SIG-M5 (cell line): ENCODE measurements around the gene OPHN1.
"Not testable (repeated sequence)": the region's sequence is repeated elsewhere in the genome, so short reads cannot be mapped to it uniquely, and the experiment has no call there.

Source experiments
- DNase-seq: peaks from one replicate; lab custom pipeline; 2025; lab: John Stamatoyannopoulos, UW

The OPHN1 gene

DNA sequence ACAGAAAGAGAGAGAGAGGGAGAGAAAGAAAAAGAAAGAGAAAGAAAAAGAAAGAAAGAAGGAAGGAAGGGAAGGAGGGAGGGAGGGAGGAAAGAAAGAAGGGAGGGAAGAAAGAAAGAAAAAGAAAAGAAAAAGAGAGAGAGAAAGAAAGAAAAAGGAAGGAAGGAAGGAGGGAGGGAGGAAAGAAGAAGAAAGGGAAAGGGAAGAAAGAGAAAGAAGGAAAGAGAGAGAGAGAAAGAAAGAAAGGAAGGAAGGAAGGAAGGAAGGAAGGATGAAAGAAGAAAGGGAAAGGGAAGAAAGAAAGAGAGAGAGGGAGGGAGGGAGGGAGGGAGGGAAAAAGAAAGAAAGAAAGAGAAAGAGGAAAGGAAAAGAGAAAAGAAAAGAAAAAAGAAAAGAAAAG, 10.8 kb downstream of the OPHN1 start:
- no peak for DNase-seq

DNA sequence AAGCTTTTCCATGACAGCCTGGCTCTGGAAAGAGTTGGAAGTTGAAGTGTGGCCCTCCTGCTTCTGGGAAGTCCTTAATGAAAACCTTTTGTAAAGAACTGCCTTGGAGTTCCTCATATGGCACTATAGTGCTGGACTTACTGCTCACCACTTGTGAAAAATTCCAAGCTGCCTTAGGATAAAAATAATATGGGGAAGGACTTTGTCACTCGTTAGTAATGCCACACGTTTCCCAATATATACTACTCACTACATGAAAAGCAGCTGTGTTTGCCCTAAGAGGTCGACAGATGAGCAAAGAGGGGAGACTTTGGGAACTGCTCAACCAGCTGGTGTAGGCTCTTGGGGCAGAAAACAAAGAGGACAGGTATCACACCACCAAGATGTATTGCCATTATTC, 11.7 kb downstream of the OPHN1 start:
- no peak for DNase-seq

DNA sequence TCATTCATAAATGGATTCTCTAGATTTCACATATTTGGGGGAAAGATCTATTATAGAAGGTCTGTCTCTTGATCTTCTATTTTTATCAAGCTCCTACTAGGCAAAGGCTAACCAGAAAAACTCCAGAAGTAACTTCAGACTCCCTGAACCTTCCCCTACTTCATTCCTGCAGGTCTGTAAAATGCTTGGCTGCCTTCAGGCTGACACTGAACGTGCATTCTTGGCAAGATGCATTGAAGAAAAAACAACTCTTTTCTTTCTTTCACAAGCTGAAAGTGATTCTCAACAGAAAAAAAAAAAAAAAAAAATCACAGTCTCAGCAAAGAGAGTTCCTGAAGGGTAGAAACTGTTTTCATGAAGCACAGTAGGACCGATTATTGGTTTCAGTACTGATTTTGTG, 12.7 kb downstream of the OPHN1 start:
- no peak for DNase-seq

DNA sequence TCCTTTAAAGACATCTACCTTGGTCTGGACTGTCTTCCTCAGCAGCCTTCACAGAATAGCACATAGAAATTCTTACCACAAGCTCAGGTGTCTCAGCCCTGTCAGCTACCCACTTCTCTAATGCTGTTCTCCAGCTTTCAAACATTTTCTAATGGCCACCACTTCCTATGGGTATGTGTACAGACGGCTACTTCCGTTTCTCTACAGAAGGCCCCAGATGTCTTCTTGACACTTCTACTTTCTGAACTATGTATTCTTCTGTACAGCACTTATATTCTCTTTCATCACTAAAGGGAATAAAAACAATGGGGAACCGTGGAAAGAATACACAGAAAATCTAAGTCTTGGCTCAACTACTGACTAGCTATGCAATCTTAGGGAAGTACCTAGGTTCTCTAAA, 13.3 kb downstream of the OPHN1 start:
- no peak for DNase-seq

DNA sequence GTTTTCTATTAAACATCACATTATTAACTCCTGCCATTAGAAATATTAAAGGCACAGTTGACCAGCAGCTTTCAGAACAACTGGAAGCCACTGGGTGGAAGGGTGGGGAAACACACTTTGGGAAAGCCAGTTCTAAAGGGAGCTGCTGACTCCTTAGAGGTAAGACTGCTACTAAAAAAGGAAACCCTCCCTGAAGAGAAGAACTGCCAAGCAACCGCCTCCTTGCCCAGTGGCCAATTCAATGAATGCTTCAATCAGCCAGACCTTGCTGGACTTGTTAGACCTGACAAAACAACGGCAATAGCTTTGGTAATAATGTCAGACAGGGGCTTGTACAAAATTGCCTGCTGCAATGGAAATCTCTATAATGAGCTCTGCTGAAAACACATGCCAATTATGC, 15.6 kb downstream of the OPHN1 start:
- no peak for DNase-seq

DNA sequence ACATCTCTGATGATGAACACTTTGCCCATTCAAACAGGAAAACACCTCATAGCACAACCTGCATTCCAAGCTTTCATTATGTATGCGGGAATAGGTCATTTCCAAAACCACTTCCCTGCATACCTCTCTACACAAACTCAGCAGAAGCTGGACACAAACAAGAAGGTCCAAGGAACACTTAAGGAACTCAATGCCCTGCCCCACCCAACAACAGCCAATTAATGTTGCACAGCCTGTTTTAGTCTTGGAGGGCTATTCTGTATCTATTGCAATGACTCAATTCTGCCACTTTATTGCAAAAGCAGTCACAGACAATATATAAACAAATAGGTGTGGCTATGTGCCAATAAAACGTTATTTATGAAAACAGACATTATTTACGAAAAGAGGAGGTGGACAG, 16.7 kb downstream of the OPHN1 start:
- no peak for DNase-seq

DNA sequence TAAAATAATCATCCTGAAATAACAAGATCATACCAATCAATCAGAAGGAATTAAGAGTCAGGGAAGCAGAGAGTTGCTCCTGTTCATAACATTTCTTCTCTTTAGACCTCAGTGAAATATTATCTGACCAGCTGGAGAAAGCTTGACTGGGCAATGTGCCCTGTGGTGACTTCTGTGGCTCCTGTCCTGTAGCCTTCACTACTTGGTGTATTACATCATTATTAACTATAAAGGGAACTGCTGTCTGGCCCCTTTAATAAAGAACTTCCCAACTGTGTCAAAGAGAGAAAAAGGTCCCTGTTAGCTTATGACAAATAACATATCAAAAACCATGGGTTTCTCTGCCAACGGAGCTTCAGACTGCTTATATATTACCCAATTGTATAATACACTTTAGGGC, 18.0 kb downstream of the OPHN1 start:
- DNase-seq = no peak

DNA sequence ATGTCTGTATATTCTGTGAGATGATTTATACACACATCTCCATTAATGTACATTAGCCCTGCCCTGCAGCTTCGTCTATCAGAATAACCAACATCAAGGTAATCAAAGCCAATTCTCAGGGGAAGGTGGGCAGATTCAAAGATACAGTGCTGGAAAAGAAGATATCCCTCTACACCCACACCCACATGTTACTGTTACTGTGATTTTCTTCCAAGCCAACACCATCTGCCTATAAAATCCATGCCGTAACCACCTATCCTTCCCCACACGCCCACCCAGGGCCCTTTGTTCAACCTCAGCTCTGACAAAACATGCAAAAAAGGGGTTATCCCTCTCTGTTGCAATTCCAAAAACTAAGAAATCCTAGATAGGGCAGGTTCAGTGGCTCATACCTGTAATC, 20.0 kb downstream of the OPHN1 start:
- no peak for DNase-seq

DNA sequence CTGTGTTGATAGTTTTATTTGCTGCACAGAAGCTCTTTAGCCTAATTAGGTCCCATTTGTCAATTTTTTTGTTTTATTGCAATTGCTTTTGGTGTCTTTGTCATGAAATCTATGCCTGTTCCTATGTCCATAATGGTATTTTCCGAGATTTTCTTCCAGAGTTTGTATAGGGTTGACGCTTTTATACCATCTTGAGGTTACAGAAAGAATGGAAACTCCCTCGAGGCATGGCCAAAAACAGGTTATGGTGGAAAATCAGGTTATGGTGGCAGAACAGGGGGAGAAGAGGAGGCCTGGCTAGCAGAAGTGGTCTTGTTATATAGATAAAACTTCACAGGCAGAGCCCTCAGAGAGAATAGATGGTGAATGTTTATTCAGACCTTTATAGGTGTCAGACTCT, 21.6 kb downstream of the OPHN1 start:
- no peak for DNase-seq

DNA sequence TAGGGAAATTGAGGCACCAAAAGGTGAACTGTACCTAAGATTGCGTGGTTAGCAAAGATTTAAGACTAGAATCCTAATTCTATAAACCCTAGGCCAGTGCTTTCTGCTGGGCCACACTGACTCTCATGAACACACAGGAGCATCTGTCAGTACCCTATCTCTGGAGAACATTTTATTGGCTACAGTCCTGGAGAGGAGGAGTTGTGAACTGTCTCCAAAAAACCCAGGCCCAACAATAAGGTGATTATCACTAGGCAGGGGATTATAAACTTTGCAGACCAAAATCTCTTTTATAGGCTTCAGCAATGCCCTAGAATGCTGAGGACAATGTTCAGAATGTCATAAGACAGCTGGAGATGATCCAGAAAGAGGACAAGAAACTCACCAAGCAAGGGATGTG, 24.1 kb downstream of the OPHN1 start:
- DNase-seq = no peak

DNA sequence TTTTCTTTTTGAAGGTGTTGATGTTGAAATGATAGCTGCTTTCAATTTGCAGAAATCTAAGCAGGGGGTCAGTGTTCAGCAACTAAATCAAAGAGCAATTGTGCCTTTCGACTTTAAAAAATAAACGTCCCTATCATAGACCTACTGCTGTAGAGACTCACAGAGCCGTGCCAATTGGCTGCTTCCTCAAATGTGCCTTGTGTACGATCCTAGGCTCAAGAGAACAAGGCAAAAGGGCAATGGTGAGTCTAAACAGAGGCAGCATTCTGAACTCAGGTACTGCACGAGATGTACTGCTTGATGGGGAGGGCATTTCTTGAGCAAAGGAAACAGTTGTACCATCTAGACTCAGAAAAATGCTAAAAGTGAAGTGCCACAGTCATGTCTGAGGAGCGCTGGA, 29.8 kb downstream of the OPHN1 start:
- no peak for DNase-seq

DNA sequence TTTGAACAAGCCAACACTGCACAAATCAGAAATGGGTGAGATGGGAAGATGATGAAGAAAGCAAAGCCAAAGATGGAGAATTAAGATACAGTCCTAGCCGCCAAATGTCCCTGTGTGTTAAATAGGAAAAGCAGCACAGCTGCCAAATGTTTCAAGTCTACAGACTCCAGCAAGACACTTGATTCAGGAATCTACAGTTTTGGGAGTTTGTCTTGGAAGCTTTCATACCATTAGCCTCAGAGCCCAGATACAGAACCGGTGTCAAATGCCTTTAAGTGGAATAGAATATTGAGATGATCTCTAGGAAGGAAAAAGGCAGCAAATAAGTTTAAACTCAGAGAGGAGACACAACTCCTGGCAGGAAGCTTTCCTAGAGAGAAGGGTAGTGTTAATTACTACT, 30.3 kb downstream of the OPHN1 start:
- no peak for DNase-seq

DNA sequence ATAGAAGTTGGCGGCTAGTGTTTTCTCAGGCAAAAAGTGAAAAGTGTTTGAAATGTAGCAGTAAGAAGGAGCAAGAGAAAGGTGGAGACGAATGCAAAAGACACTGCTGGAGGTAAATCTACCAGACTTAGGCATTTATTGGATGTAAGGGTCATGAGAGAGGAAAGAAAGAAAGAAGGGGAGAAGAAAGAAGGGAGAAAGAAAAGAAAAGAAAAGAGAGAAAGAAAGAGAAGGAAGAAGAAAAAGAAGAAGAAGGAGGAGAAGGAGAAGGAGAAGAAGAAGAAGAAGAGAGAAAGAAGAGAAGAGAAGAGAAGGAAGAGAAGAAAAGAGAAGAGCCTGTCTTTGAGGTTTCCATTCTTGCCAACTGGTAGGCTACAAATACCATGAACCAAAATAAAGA, 31.2 kb downstream of the OPHN1 start:
- no peak for DNase-seq

DNA sequence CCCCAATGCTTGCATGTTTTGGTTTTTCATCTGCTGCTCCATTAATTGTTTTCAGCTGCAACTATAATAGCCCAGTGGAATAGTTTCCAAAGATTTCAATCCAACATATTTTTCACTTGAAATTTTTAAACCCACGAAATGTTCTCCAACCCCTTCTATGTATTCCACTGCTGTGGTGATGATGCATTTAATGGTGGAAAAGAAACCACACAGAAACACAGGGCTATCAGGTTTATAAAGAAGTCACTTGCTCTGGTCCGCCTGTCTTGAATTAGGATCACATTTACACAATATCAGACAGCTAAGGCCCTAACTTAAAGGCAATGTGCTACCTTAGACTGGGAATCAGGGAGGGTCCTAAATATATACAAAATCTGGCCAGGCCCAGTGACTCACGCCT, 35.0 kb downstream of the OPHN1 start:
- DNase-seq = no peak

DNA sequence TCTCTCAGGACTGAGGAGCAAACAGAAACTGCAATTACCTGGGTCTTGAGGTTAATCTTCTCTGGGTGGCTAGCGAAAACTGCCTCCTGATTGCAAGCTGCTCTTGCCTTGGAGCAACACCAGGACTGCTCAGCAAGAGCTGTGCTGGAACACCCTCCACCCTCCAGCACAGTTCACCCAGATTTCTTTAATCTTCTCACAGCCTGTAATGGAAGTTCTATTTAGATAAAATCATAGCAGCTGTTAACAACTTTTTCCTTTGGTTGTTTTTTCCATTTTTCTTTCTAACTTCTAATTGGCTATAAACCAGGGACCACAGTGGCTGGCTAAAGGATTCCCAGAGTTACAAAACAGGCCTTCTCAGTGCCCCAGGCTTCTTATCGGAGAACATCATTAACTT, 36.3 kb downstream of the OPHN1 start:
- no peak for DNase-seq

DNA sequence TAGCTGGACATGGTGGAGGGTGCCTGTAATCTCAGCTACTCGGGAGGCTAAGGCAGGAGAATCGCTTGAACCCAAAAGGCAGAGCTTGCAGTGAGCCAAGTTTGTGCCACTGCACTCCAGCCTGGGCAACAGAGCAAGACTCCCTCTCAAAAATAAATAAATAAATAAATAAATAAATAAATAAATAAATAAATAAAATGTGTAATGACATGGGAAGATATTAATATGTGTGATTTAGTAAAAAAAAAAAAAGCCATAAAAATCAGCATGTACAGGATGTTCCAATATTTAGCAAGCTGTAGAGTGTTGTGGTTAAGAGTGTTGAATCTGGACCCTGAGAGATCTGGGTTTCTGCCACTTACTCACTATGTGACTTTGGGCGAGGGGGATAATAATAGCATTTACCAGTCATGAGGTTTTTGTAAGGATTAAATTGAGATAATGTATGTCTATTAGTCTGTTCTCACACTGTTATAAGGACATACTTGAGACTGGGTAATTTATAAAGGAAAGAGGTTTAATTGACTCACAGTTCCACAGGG, 43.8 kb downstream of the OPHN1 start:
- DNase-seq = not testable (repeated sequence)

DNA sequence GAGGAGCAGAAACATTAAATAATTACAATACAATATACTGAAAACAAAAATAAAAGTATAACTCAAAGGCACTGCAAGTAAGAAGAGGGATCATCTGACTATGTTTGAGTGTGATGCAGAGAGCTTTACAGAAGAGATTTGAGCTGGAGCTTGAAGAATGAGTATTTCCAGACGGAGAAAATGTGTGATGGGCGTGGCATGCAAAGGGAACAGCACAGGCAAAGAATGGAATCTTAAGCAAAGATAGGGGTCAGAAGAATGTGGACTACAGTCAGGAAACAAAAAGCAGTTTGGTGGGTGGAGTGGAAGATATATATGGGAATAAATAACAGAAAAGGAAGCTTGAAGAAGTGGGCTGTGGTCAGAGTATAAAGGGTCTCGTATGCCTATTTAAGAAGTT, 45.5 kb downstream of the OPHN1 start:
- no peak for DNase-seq

DNA sequence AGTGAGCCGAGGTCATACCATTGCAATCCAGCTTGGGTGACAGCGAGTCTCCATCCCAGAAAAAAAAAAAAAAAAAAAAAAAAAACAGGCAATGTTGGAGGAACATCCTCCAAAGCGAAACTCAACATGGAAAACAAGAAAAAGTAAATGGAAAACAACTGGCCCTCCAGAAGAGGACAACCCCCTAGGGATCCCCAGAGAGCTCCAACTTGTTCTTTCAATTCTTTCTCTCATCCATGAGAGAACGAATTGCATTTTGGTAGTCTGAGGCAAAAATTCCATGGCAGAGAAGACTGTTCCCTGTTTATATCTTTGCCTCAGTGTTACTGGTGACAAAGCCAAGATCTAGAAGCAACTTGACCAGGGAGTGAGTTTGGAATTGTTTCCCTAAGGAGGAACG, 49.8 kb downstream of the OPHN1 start:
- DNase-seq = no peak

DNA sequence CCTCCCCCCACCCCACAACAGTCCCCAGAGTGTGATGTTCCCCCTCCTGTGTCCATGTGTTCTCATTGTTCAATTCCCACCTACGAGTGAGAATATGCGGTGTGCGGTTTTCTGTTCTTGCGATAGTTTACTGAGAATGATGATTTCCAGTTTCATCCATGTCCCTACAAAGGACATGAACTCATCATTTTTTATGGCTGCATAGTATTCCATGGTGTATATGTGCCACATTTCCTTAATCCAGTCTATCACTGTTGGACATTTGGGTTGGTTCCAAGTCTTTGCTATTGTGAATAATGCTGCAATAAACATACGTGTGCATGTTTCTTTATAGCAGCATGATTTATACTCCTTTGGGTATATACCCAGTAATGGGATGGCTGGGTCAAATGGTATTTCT, 55.7 kb downstream of the OPHN1 start:
- not testable (repeated sequence) for DNase-seq

DNA sequence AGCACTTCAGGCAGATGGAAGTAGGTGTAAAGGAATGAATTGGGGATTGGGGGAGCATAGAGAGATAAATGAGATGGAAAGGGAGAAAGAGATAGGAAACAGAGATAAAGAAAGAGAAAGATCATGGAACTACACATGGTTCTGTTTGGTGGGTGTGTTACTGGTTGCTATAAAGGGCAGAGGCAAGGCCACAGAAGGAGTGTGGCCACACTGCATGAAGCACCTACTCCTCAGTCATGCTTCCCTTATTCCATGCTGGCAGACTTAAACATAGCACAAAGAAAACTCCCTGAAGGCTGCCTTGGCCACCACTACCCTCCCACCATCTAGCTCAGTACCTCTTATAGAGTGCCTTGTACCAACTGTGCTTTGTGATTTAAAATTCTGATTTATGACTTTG, 56.9 kb downstream of the OPHN1 start:
- no peak for DNase-seq

DNA sequence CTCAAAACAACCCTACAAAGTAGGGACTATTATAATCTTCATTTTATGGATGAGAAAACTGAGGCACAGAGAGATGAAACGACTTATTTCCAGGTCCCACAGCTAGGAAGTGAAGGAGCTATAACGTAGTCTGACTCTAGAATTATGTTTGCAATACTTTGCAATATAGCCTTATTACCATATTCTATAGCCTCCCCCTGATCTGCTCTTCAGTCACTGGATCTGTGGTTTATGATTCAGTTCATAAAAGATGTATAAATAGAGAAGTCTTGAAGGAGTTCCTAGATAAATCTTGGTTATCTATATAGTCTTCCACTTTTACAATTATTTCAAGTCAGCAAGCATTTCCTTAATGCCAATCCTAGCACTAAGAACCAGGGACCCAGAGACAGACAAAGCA, 57.5 kb downstream of the OPHN1 start:
- DNase-seq = no peak

DNA sequence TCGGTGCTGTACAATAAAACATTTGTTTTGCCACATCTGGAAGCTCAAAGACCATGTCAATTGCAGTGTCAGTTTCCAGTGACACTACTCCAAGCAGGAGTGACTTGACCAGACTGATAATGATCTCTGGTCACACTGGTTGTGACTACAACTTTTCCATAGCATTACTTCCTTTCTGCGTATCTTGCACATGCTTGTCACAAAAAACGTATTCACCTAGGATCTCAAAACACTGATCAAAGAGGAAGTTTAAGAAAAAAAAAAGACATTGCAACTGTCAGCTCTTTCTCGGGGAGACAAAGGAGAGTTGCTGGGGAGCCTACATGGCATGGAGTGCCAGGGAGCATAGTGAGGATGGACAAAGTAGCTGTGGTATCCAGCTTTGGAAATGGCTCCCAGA, 60.6 kb downstream of the OPHN1 start:
- DNase-seq = no peak

DNA sequence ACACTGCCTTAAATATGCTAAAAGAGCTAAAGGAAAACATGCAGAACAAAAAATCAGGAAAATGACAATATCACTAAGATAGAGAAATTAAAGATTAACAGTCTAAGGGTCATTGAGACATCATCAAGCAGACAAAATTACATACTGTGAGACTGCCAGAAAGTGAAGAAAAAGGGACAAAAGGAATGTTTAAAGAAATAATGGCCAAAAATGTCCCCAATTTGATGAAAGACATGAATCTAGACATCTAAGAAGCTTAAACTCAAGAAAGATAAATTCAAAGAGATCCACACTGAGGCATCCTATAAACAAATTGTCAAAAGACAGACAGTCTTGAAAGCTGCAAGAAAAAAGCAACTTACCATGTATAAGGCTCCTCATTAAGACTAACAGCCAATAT, 63.7 kb downstream of the OPHN1 start:
- no peak for DNase-seq

DNA sequence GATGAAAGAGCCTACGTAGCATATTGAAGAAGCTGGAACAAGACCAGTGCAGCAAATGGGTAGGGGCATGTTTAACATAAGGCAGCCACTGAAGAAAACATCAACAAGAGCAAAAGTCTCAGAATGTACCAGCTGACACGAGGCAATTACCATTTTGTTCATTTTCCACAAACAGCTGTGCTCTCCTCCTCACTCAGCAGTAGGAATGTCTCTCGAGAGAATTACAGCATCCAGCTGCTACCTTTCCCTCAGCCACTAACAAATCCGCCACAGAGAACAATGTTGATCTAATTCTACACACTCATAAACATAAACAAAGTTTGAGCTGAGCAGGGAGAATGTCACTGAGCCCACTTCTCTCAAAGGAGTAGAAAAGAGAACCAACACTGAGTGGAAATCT, 68.0 kb downstream of the OPHN1 start:
- DNase-seq = no peak

DNA sequence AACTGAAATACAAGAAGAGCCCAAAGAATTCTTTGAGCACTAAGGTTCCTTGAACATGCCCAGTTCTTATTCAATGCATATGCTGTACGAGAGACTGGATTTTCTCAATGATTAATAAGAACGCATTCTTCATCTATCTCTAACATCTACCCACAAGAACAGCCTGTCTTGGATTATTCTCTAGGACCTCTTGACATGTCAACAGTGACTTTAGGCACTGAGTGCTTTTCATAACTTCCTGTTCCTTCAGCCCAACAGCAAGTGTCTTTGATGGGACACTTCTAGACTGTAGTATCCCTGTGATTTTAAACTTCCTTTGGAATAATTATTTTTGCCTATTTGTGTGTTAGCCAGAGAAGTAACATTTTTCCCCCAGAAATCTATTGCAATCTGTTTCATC, 69.3 kb downstream of the OPHN1 start:
- no peak for DNase-seq
